KOPT-K1 (cell line): ENCODE data around the gene ARSK.
A peak's percentile ranks its signal among the peaks of the same experiment; 100 is the strongest.
"Not testable (repeated sequence)": the region's sequence is repeated elsewhere in the genome, so short reads cannot be mapped to it uniquely, and the experiment has no call there.

Experiments used
- H3K27ac ChIP-seq: fragments of 200-600 bp; sonication (generic); 2 replicates; pipeline ENCODE4 v1.5.1; 2016; ENCODE audit warnings: antibody characterized with exemption, mild to moderate bottlenecking, low read depth, low read length; ENCODE audit not compliant: poor library complexity, severe bottlenecking
- H3K36me3 ChIP-seq: fragments of 200-600 bp; sonication (generic); 2 replicates; pipeline ENCODE4 v1.5.1; 2017; ENCODE audit warnings: antibody characterized with exemption, mild to moderate bottlenecking, low read length, moderate library complexity; ENCODE audit not compliant: insufficient read depth
- H3K9me3 ChIP-seq: fragments of 200-600 bp; sonication (generic); 2 replicates; pipeline ENCODE4 v1.5.1; 2017; ENCODE audit warnings: antibody characterized with exemption, low read length, mild to moderate bottlenecking; ENCODE audit not compliant: insufficient read depth, poor library complexity, severe bottlenecking

Gene ARSK

DNA sequence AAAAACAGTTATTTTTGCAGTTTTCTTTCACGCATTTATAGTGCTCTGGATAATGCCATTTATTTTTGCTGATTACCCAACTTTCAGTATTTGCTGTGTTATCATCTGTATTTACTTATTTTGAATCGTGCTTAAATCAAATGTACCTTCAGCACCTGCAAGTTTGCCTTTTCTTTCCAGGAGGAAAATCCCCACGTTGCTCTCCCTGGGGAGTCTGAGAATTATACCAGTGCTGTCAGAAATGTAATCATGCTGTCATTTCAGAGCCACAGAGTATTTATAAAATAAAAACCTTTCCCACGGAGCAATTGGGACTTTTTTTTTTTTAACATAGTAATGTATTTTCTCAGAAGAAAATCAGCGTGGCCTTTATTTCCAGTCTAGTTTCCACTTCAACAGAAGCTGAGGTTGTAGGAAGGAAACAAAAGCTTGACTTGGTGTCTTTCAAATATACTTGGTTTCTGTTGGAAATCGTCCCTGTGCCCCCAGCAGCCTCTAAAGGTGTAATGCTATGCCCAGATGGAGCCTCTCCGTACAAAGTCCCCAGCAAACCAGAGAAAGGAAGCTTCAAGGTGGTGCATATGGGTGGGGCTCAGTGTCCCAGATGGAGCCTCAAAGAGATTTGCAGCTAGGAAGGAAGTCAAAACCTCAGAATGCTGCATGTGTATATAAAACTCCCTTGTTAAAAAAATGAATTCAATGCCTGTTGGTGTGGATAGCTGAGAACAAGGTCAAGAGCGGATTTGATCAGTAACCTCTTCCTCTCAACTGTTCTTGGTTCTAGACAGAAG, 67.1 kb downstream of the ARSK start:
- peak overlapping the region; percentile 57 for H3K27ac ChIP-seq
- no peaks in the 10 kb centered on the region for H3K9me3 ChIP-seq
- no peaks in the 10 kb centered on the region for H3K36me3 ChIP-seq

- Histone ChIP-seq H3K27ac (no peak overlapping the region), H3K9me3 (no peaks in the 10 kb centered on the region), H3K36me3 (no peaks in the 10 kb centered on the region)
Measured at GRCh38 chr5:95623706-95624105, 68.8 kb downstream of the ARSK start.

DNA sequence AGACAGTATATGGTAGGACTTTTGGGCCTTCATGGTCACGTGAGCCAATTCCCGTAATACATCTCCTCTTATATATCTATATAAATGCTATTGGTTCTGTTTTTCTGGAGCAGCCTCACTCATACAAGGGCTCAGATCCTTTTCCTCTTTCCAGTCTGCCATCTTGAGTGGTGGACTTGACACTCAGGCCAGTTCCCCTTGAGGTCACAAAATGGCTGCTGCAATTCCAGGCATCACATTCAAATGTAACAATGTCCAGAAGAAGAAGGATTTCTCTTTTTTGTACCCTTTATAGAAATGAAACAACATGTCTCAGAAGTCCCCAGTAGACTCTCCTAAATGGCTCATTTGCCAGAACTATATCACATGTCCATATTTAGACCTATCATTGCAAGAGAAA, 69.5 kb downstream of the ARSK start:
- Histone ChIP-seq H3K9me3 (no peaks in the 10 kb centered on the region), H3K27ac (no peak overlapping the region), H3K36me3 (no peaks in the 10 kb centered on the region)

- H3K36me3 ChIP-seq: no peaks in the 10 kb centered on the region
- H3K9me3 ChIP-seq: no peaks in the 10 kb centered on the region
- no peak overlapping the region for H3K27ac ChIP-seq
Measured at GRCh38 chr5:95626701-95627100, 71.8 kb downstream of the ARSK start.

DNA sequence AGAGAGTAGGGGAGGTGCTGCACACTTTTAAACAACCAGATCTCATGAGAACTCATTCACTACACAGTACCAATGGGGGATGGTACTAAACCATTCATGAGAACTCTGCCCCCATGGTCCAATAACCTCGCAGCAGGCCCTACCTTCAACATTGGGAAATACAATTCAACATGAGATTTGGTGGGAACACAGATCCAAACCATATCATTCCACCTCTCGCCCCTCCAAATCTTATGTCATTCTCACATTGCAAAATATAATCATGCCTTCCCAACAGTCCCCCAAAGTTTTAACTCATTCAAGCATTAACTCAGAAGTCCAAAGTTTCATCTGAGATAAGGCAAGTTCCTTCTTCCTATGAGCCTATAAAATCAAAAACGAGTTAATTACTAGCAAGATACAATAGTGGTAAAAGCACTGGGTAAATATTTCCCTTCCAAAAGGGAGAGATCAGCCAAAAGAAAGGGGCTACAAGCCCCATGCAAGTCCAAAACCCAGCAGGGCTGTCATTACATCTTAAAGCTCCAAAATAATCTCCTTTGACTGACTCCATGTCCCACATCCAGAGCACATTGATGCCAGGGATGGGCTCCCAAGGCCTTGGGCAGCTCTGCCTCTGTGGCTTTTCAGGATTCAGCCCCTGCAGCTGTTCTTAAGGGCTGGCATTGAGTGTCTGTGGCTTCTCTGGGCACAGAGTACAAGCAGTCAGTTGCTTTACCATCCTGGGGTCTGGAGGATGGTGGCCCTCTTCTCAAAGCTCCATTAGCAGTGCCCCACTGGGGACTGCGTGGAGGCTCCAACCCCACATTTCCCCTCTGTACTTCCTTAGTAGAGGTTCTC, 73.3 kb downstream of the ARSK start:
- H3K9me3 ChIP-seq: no peaks in the 10 kb centered on the region
- H3K27ac ChIP-seq: no peak overlapping the region
- H3K36me3 ChIP-seq: no peaks in the 10 kb centered on the region

GRCh38 chr5:95628933-95629332, 74.0 kb downstream of the ARSK start:
- Histone ChIP-seq H3K36me3 (no peaks in the 10 kb centered on the region), H3K9me3 (no peaks in the 10 kb centered on the region), H3K27ac (no peak overlapping the region)

DNA sequence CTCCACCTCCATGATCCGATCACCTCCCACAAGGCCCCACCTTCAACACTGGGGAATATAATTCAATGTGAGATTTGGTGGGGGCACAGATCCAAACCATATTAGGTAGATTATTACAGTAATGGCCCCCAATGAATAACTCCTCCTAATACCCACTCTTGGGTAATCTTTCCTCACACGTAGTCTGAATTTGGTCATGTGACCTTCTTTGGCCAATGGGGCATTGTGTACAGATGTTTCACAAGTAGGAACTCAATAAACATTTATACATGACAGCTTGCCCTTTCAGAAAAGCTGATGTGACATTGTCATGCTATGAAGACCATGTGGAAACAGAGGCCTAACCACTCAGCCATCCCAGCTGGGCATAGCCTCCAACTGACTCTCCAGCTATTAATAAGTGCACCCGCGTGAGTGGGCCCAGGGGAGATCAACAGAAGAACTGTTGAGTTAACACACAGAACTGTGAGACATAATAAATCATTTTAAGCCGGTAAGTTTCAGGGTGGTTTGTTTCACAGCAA, 75.6 kb downstream of the ARSK start:
- Histone ChIP-seq H3K9me3 (no peaks in the 10 kb centered on the region), H3K36me3 (no peaks in the 10 kb centered on the region), H3K27ac (no peak overlapping the region)

- no peaks in the 10 kb centered on the region for H3K36me3 ChIP-seq
- H3K27ac ChIP-seq: no peak overlapping the region
- H3K9me3 ChIP-seq: no peaks in the 10 kb centered on the region
Measured at GRCh38 chr5:95631255-95631958, 76.5 kb downstream of the ARSK start.

GRCh38 chr5:95631991-95632675, 77.2 kb downstream of the ARSK start:
- Histone ChIP-seq H3K9me3 (no peaks in the 10 kb centered on the region), H3K36me3 (no peaks in the 10 kb centered on the region), H3K27ac (no peak overlapping the region)

- H3K27ac ChIP-seq, H3K9me3 ChIP-seq, H3K36me3 ChIP-seq: not testable (repeated sequence)
Measured at GRCh38 chr5:95632942-95633341, 78.0 kb downstream of the ARSK start.

DNA sequence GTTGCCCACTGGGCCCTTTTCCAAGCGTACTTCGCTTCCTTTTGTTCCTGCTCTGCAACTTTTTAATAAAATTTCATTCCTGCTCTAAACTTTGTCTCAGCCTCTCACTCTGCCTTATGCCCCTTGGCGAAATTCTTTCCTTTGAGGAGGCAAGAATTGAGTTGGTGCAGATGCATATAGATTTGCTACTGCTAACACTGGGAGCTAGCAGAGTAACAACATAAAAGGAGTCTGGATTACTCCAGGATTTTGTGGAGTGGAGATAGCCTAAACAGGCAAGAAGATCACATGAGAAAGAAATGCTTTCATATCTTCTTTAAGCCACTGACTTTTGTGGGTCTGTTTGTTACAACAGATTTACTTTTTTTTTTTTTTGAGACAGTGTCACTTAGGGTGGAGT, 78.8 kb downstream of the ARSK start:
- Histone ChIP-seq H3K9me3 (no peaks in the 10 kb centered on the region), H3K27ac (no peak overlapping the region), H3K36me3 (no peaks in the 10 kb centered on the region)

DNA sequence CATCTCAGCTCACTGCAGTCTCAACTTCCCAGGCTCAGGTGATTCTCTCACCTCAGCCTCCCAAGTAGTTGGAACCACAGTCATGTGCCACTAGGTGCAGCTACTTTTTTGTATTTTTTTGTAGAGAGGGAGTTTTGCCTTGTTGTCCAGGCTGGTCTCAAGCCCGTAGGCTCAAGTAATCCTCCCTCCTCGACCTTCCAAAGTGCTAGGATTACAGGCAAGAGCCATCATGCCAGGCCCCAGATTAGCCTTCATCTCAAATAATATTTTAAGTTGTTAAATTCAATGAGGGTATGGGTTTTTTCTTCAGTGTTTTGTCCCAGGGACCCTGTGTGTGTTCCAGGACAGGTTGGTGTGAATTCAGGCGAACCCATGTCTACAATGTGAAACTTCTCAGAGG, 79.2 kb downstream of the ARSK start:
- H3K27ac ChIP-seq: no peak overlapping the region
- no peaks in the 10 kb centered on the region for H3K36me3 ChIP-seq
- H3K9me3 ChIP-seq: no peaks in the 10 kb centered on the region

DNA sequence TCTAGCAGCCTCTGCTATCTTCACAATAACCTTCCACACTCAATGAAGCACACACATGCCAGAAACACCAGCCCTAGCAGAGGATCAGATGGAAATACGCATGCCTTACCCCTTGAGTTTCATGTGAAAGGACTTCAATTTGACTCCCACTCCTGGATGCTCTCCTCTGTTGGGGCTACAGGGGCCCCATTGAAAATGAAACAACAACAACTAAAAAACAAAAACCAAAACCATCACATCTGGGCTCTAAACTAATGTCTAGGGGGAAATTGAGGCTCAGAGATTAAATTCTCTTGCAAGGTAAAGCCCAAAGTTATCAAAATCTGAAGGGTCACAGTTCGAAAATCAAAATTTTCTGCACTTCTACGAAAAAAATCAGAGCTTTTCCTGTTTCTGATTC, 83.7 kb downstream of the ARSK start:
- no peaks in the 10 kb centered on the region for H3K9me3 ChIP-seq
- no peak overlapping the region for H3K27ac ChIP-seq
- H3K36me3 ChIP-seq: no peaks in the 10 kb centered on the region

DNA sequence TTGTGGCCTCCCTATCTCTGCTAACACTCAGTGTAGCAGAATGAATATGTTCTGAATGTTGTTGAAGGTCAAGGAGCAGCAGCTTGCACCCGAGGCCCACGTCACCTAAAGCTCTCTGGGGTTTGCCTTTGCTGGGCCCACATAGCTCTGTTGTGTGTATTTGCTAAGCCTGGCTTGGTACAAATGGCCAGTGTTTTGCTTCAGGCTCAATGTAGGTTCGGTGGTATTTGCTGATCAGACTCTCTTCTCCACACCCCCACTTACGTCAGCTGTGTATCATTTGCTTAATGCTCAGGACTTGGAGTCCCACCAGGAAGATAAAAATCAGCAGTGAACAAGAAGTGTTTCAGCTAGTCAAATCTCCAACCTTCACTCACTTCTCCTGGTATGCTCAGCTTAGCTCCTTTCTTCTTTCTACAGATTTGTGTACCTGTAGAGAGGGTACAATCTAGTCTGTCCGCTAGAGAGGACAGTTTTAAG, 86.9 kb downstream of the ARSK start:
- Histone ChIP-seq H3K27ac (no peak overlapping the region), H3K36me3 (no peaks in the 10 kb centered on the region), H3K9me3 (no peaks in the 10 kb centered on the region)
